IMR-90 (cell line): ENCODE data around the gene PTPRC. TPM values are rescaled to one million over a fixed set of nuclear protein-coding genes. Genes with fewer than 3 reads are reported as not detected.

Source experiments
- ATAC-seq: fragments of 200-7000 bp; cut with Tn5 transposase; 2 replicates; pipeline ENCODE4 v1.9.1; 2020; ENCODE audit warnings: low read depth, mild to moderate bottlenecking, moderate library complexity
- BruUV-seq: library from RNA; stranded (reverse); fragments of 400-500 nt; replicated peaks from 2 replicates; lab custom pipeline; 2021; lab: Mats Ljungman, UMichigan
- CTCF ChIA-PET: fragments of 300-600 bp; formaldehyde crosslinking; extraction: SDS; loops from one replicate; lab custom pipeline; 2021; ENCODE audit warnings: antibody characterized with exemption; lab: Yijun Ruan, JAX
- POLR2A ChIA-PET: fragments of 300-600 bp; sonication (Branson Sonifier 250); formaldehyde crosslinking; loops from one replicate; lab custom pipeline; 2022; ENCODE audit warnings: antibody characterized with exemption; ENCODE audit not compliant: unreplicated experiment; lab: Charles Lee
- DNase-seq: peaks from one replicate; pipeline ENCODE4 v3.0.0; 2013
- H2AFZ ChIP-seq: replicated peaks from 2 replicates; pipeline ENCODE3; 2013; ENCODE audit warnings: low read length, mild to moderate bottlenecking; ENCODE audit not compliant: poor library complexity
- H2AK5ac ChIP-seq: 2 replicates; pipeline ENCODE4 v1.6.1; 2013; ENCODE audit warnings: low read depth, low read length, inconsistent platforms
- H2AK9ac ChIP-seq: replicated peaks from 2 replicates; pipeline ENCODE3; 2013; ENCODE audit warnings: mild to moderate bottlenecking, low read depth, low read length, moderate library complexity; ENCODE audit not compliant: poor library complexity
- H2BK120ac ChIP-seq: 2 replicates; pipeline ENCODE4 v1.6.1; 2013; ENCODE audit warnings: low read depth, low read length, inconsistent platforms
- H2BK15ac ChIP-seq: 3 replicates; pipeline ENCODE4 v1.6.1; 2013; ENCODE audit warnings: low read depth, low read length, inconsistent platforms
- H2BK20ac ChIP-seq: 2 replicates; pipeline ENCODE4 v1.6.1; 2013; ENCODE audit warnings: low read depth, mild to moderate bottlenecking, inconsistent platforms, low read length, moderate library complexity
- H2BK5ac ChIP-seq: 2 replicates; pipeline ENCODE4 v1.6.1; 2013; ENCODE audit warnings: mild to moderate bottlenecking, low read depth, low read length, inconsistent platforms; ENCODE audit not compliant: poor library complexity, severe bottlenecking
- H3K14ac ChIP-seq: replicated peaks from 2 replicates; pipeline ENCODE4 v1.6.1; 2013; ENCODE audit warnings: low read depth, low read length, inconsistent platforms
- H3K18ac ChIP-seq: 2 replicates; pipeline ENCODE4 v1.6.1; 2013; ENCODE audit warnings: low read depth, low read length, control low read depth
- H3K23ac ChIP-seq: 2 replicates; pipeline ENCODE4 v1.6.1; 2013; ENCODE audit warnings: low read depth, low read length, inconsistent platforms
- H3K27ac ChIP-seq: 2 replicates; pipeline ENCODE4 v1.5.1; 2013; ENCODE audit warnings: mild to moderate bottlenecking, control low read depth, low read length; ENCODE audit not compliant: insufficient read depth
- H3K27me3 ChIP-seq: 2 replicates; pipeline ENCODE4 v1.6.1; 2013; ENCODE audit warnings: low read length; ENCODE audit not compliant: control insufficient read depth, insufficient read depth
- H3K36me3 ChIP-seq: 2 replicates; pipeline ENCODE4 v1.6.1; 2013; ENCODE audit warnings: low read length, mixed read lengths; ENCODE audit not compliant: control insufficient read depth, insufficient read depth
- H3K4ac ChIP-seq: 2 replicates; pipeline ENCODE4 v1.6.1; 2013; ENCODE audit warnings: low read depth, low read length, inconsistent platforms
- H3K4me1 ChIP-seq: 2 replicates; pipeline ENCODE4 v1.6.1; 2013; ENCODE audit warnings: low read length, mixed read lengths; ENCODE audit not compliant: control insufficient read depth, insufficient read depth
- H3K4me2 ChIP-seq: 2 replicates; pipeline ENCODE4 v1.6.1; 2013; ENCODE audit warnings: low read depth, mild to moderate bottlenecking, control low read depth, low read length, moderate library complexity
- H3K4me3 ChIP-seq: 2 replicates; pipeline ENCODE4 v1.5.1; 2013; ENCODE audit warnings: low read depth, mild to moderate bottlenecking, control low read depth, low read length, moderate library complexity; ENCODE audit not compliant: insufficient read depth
- H3K56ac ChIP-seq: 2 replicates; pipeline ENCODE4 v1.6.1; 2013; ENCODE audit warnings: low read length, inconsistent platforms; ENCODE audit not compliant: insufficient read depth; ENCODE audit errors: extremely low read depth
- H3K79me1 ChIP-seq, 2 experiments: 2 replicates each; pipeline ENCODE4 v1.6.1; 2013; ENCODE audit warnings: low read length in 2 of 2, inconsistent platforms in 1 of 2, low read depth in 1 of 2
- H3K9ac ChIP-seq: 2 replicates; pipeline ENCODE4 v1.6.1; 2013; ENCODE audit warnings: low read depth, low read length, control low read depth
- H3K9me1 ChIP-seq: 2 replicates; pipeline ENCODE4 v1.6.1; 2013; ENCODE audit warnings: low read length, inconsistent platforms; ENCODE audit not compliant: insufficient read depth
- H3K9me3 ChIP-seq: 2 replicates; pipeline ENCODE4 v1.6.1; 2013; ENCODE audit warnings: low read length; ENCODE audit not compliant: control insufficient read depth, insufficient read depth
- H4K20me1 ChIP-seq: 2 replicates; pipeline ENCODE4 v1.6.1; 2013; ENCODE audit warnings: low read length, inconsistent platforms; ENCODE audit not compliant: insufficient read depth
- H4K5ac ChIP-seq: 2 replicates; pipeline ENCODE4 v1.6.1; 2013; ENCODE audit warnings: mild to moderate bottlenecking, low read depth, low read length, control low read depth
- H4K8ac ChIP-seq, 2 experiments: 2 replicates each; pipeline ENCODE4 v1.6.1; 2013; ENCODE audit warnings: low read depth in 2 of 2, low read length in 2 of 2, control low read depth in 1 of 2, inconsistent platforms in 1 of 2
- H4K91ac ChIP-seq: 2 replicates; pipeline ENCODE4 v1.6.1; 2013; ENCODE audit warnings: low read depth, low read length, inconsistent platforms; ENCODE audit not compliant: insufficient read depth
- BHLHE40 ChIP-seq: fragments of 150-350 bp; IDR thresholded peaks from 2 replicates; pipeline ENCODE4 v1.6.1; 2016; ENCODE audit warnings: mild to moderate bottlenecking, low read depth, low read length
- CEBPB ChIP-seq: IDR thresholded peaks from 2 replicates; pipeline ENCODE4 v1.6.1; 2012; ENCODE audit warnings: low read depth, low read length, improper control_type of control experiment
- CHD1 ChIP-seq: IDR thresholded peaks from 2 replicates; pipeline ENCODE4 v1.6.1; 2012; ENCODE audit warnings: low read depth, low read length, improper control_type of control experiment
- FOS ChIP-seq: fragments of 150-350 bp; IDR thresholded peaks from 2 replicates; pipeline ENCODE4 v1.6.1; 2016; ENCODE audit warnings: low read depth, low read length
- MAFK ChIP-seq: IDR thresholded peaks from 2 replicates; pipeline ENCODE4 v1.6.1; 2012; ENCODE audit warnings: low read depth, low read length, improper control_type of control experiment
- MXI1 ChIP-seq: IDR thresholded peaks from 2 replicates; pipeline ENCODE4 v1.6.1; 2012; ENCODE audit warnings: low read depth, mild to moderate bottlenecking, low read length, moderate library complexity, borderline replicate concordance
- NFE2L2 ChIP-seq: fragments of 150-350 bp; IDR thresholded peaks from 2 replicates; pipeline ENCODE4 v1.6.1; 2016; ENCODE audit warnings: low read depth, mild to moderate bottlenecking, low read length
- POLR2A ChIP-seq: IDR thresholded peaks from 2 replicates; pipeline ENCODE4 v1.6.1; 2012; ENCODE audit warnings: mild to moderate bottlenecking, low read depth, low read length
- RAD21 ChIP-seq: IDR thresholded peaks from 2 replicates; pipeline ENCODE4 v1.6.1; 2012; ENCODE audit warnings: low read length, improper control_type of control experiment
- RCOR1 ChIP-seq: IDR thresholded peaks from 2 replicates; pipeline ENCODE4 v1.6.1; 2012; ENCODE audit warnings: mild to moderate bottlenecking, low read length, improper control_type of control experiment; ENCODE audit not compliant: insufficient replicate concordance
- RFX5 ChIP-seq: IDR thresholded peaks from 2 replicates; pipeline ENCODE4 v1.8.0; 2012; ENCODE audit warnings: low read depth, mild to moderate bottlenecking, low read length, moderate library complexity
- WGBS, 2 experiments: methylation state at CpG; one replicate each; pipeline versions ENCODE4 v1.1.5 to v1.1.7; 2013; ENCODE audit warnings: missing lambda C conversion rate in 2 of 2; ENCODE audit not compliant: insufficient read length in 1 of 2; ENCODE audit errors: extremely low coverage in 2 of 2; 5-methylcytosine and 5-hydroxymethylcytosine counted together
- dilution Hi-C: fragments of 300-500 bp; cut with HindIII; formaldehyde crosslinking; loops from one replicate; pipeline ENCODE4 v1.14.3; 2018; ENCODE audit warnings: low sequenced_read_pairs; ENCODE audit not compliant: unreplicated experiment
- in situ Hi-C: fragments of 300-500 bp; cut with MboI; formaldehyde crosslinking; loops from 3 replicates; pipeline ENCODE4 v1.14.3; 2019; ENCODE audit warnings: low sequenced_read_pairs, inconsistent platforms, mixed read lengths
- intact Hi-C: fragments of 100-400 bp; cut with micrococcal nuclease; formaldehyde crosslinking; loops from 2 replicates; pipeline ENCODE4 v1.10.0; 2022
- polyA plus RNA-seq, 3 experiments: library from polyadenylated mRNA; depleted of rRNA; stranded (reverse); fragments of >200 nt; gene quantifications; 2 replicates each; pipeline ENCODE4 v1.2.3, GENCODE V29; 2012; ENCODE audit warnings: low replicate concordance in 1 of 3
- total RNA-seq: library from RNA; depleted of rRNA; stranded (reverse); fragments of >200 nt; gene quantifications from 2 replicates; pipeline ENCODE4 v1.2.3, GENCODE V29; 2012
- TF ChIP-seq, protein P1 (sequence below): conservative IDR thresholded peaks from 2 replicates; pipeline ENCODE4 v1.5.1; 2012; ENCODE audit warnings: mild to moderate bottlenecking, low read depth, low read length, improper control_type of control experiment
- TF ChIP-seq, protein P2 (sequence below): fragments of 150-350 bp; IDR thresholded peaks from 2 replicates; pipeline ENCODE4 v1.6.1; 2016; ENCODE audit warnings: low read depth, mild to moderate bottlenecking, low read length, moderate library complexity, borderline replicate concordance

The PTPRC gene
- total and polyA plus RNA-seq, 2 of the 4 experiments (the other 2 are of a cell fraction) = not detected

DNA sequence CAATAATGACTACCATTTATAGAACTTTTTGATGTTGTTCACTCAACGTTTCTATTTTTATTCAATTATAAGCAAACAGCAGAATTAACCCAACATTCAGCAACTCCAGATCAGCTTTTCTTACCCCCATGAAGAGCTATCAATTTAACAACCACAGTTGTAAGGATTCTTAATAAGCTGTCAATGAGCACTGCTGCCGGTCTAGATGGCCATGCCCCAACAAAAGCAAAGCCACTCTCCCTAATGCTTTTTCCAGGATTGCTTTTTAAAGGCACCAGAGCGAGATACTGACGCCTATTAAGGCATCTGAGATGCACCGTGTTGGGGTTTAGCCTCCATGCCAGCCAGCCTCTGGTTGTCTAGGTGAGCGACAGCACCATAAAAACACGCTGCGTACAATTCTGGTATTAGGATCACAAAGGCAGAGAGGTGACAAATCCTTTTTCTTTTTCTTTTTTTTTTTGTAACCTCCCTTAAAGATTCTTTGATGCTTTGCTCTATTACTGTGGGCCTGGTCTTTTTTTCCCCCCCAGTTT is 39.5 kb downstream of the PTPRC start:
- no peak for DNase-seq
- POLR2A ChIA-PET = no interaction called here
- dilution Hi-C loops = no loop called here

More for the DNA sequence above, 39.5 kb downstream of the PTPRC start:
- Histone ChIP-seq H3K9me1 (no peaks in the 10 kb centered on the region; the same call in 1 of the 2 replicates), H2BK20ac (peak overlapping the region; percentile 4; the same call in 1 of the 2 replicates), H4K5ac (no peak overlapping the region), H3K9ac (no peak overlapping the region), H3K4me2 (no peak overlapping the region), H2AK5ac (no peak overlapping the region), H3K27ac (no peak overlapping the region), H4K91ac (no peak overlapping the region), H3K36me3 (no peaks in the 10 kb centered on the region), H2AFZ (peak overlapping the region; percentile 12), H3K14ac (no peak overlapping the region), H3K27me3 (no peaks in the 10 kb centered on the region), H3K9me3 (no peaks in the 10 kb centered on the region), H3K23ac (no peak overlapping the region), H3K79me1 (no peaks in the 10 kb centered on the region), H3K4me1 (no peaks in the 10 kb centered on the region), H2AK9ac (no peak overlapping the region), H2BK5ac (no peak overlapping the region), H4K20me1 (no peaks in the 10 kb centered on the region), H3K56ac (no peak overlapping the region), H3K4ac (no peak overlapping the region), H3K4me3 (no peak overlapping the region), H2BK120ac (no peak overlapping the region; the same call in 1 of the 2 replicates), H4K8ac (no peak overlapping the region), H2BK15ac (no peak overlapping the region; the same call in 2 of the 3 replicates), H3K18ac (no peak overlapping the region)
- ATAC-seq = no peak
- in situ Hi-C loops = loop anchor here (10.0 to 25.0 kb wide), 3 partner anchors 194 to 1141 kb away; partner anchors contain the start of genes C1orf53 and LHX9
- intact Hi-C loops = no loop called here
- 93% methylated on average over 6 of the region's 8 CpGs; no CpG with 5 or more reads in 1 of the 2 experiments for WGBS, 2 experiments
- CTCF ChIA-PET = no interaction called here
- TF ChIP-seq MXI1 = no peak
- TF ChIP-seq BHLHE40 = no peak
- TF ChIP-seq CEBPB = no peak
- TF ChIP-seq MAFK = no peak
- no peak for TF ChIP-seq RFX5
- TF ChIP-seq FOS = no peak
- TF ChIP-seq CHD1 = no peak
- TF ChIP-seq, protein P1, sequence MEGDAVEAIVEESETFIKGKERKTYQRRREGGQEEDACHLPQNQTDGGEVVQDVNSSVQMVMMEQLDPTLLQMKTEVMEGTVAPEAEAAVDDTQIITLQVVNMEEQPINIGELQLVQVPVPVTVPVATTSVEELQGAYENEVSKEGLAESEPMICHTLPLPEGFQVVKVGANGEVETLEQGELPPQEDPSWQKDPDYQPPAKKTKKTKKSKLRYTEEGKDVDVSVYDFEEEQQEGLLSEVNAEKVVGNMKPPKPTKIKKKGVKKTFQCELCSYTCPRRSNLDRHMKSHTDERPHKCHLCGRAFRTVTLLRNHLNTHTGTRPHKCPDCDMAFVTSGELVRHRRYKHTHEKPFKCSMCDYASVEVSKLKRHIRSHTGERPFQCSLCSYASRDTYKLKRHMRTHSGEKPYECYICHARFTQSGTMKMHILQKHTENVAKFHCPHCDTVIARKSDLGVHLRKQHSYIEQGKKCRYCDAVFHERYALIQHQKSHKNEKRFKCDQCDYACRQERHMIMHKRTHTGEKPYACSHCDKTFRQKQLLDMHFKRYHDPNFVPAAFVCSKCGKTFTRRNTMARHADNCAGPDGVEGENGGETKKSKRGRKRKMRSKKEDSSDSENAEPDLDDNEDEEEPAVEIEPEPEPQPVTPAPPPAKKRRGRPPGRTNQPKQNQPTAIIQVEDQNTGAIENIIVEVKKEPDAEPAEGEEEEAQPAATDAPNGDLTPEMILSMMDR = no peak
- TF ChIP-seq, protein P2, sequence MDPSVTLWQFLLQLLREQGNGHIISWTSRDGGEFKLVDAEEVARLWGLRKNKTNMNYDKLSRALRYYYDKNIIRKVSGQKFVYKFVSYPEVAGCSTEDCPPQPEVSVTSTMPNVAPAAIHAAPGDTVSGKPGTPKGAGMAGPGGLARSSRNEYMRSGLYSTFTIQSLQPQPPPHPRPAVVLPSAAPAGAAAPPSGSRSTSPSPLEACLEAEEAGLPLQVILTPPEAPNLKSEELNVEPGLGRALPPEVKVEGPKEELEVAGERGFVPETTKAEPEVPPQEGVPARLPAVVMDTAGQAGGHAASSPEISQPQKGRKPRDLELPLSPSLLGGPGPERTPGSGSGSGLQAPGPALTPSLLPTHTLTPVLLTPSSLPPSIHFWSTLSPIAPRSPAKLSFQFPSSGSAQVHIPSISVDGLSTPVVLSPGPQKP = no peak
- no peak for TF ChIP-seq POLR2A
- TF ChIP-seq NFE2L2 = no peak
- TF ChIP-seq RAD21 = no peak
- no peak for TF ChIP-seq RCOR1
- no TSS peak for BruUV-seq
